Subcutaneous adipose tissue (tissue), 4 donors: ENCODE measurements around the gene LRRC70. TPM values are rescaled to one million over a fixed set of nuclear protein-coding genes. Genes with fewer than 3 reads are reported as not detected.

Experiments used
- total RNA-seq, 4 donors: library from RNA; depleted of rRNA; stranded (reverse); fragments of >200 nt; gene quantifications; one replicate each; pipeline ENCODE4 v1.1.0, GENCODE V29; 2016
- TF ChIP-seq, protein P1 (sequence below): fragments of 450-650 bp; IDR thresholded peaks from one replicate; pipeline ENCODE4 v1.5.1; 2016; ENCODE audit warnings: low read depth, mild to moderate bottlenecking, control low read depth, antibody characterized with exemption, moderate library complexity

The LRRC70 gene
- total RNA-seq, 4 donors from 2014 or later: 6.6 to 14.2 (median 11.3) TPM

- TF ChIP-seq, protein P1, sequence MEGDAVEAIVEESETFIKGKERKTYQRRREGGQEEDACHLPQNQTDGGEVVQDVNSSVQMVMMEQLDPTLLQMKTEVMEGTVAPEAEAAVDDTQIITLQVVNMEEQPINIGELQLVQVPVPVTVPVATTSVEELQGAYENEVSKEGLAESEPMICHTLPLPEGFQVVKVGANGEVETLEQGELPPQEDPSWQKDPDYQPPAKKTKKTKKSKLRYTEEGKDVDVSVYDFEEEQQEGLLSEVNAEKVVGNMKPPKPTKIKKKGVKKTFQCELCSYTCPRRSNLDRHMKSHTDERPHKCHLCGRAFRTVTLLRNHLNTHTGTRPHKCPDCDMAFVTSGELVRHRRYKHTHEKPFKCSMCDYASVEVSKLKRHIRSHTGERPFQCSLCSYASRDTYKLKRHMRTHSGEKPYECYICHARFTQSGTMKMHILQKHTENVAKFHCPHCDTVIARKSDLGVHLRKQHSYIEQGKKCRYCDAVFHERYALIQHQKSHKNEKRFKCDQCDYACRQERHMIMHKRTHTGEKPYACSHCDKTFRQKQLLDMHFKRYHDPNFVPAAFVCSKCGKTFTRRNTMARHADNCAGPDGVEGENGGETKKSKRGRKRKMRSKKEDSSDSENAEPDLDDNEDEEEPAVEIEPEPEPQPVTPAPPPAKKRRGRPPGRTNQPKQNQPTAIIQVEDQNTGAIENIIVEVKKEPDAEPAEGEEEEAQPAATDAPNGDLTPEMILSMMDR: no peak
These were observed 27.0 kb downstream of the LRRC70 start for GRCh38 chr5:62605638-62606037.

- TF ChIP-seq, protein P1: no peak
These were observed 28.3 kb downstream of the LRRC70 start for GRCh38 chr5:62606878-62607277.

- TF ChIP-seq, protein P1: no peak
These were observed 29.0 kb downstream of the LRRC70 start for GRCh38 chr5:62607615-62608014.

GRCh38 chr5:62608529-62609511 lies 30.2 kb downstream of the LRRC70 start:
- TF ChIP-seq, protein P1: no peak

GRCh38 chr5:62614355-62614754 lies 35.7 kb downstream of the LRRC70 start:
- TF ChIP-seq, protein P1: no peak

GRCh38 chr5:62616615-62617277 lies 38.1 kb downstream of the LRRC70 start:
- TF ChIP-seq, protein P1: no peak

DNA sequence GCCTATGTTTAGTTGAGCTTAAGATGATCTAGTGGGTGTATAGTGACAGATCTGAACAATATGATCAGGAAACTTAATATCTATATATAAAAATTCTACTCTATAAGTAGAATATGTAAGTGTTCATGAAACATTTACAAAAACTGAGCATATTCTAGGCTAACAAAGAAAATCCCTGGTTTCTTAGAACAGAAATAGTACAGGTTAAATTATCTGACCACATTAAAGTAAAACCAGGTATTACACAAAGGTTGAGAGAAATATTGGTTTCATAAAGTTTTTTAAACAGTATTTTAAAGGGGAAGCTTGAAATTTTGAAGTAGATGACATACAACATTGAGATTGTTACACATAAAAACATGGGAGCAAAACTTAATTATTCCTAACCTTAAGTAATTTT lies 39.3 kb downstream of the LRRC70 start:
- TF ChIP-seq, protein P1: no peak
